Keratinocyte (primary cell): Measurements from ENCODE around the gene GNLY. TPM values are rescaled to one million over a fixed set of nuclear protein-coding genes. Genes with fewer than 3 reads are reported as not detected.

Source experiments
- DNase-seq: peaks from one replicate; pipeline ENCODE4 v3.0.0-alpha.2; 2011; ENCODE audit warnings: low read depth, missing footprints, low spot score
- FAIRE-seq: peaks from 2 replicates; lab custom pipeline; 2011; peaks lifted over from hg19 to GRCh38; lab: Jason Lieb, UNC
- H2AFZ ChIP-seq: 2 replicates; pipeline ENCODE4 v1.6.0; 2012; ENCODE audit warnings: low read length, control low read depth, inconsistent platforms; ENCODE audit not compliant: control insufficient read depth
- H3K27ac ChIP-seq: 2 replicates; pipeline ENCODE4 v1.5.1; 2011; ENCODE audit warnings: low read length; ENCODE audit not compliant: control insufficient read depth, insufficient read depth
- H3K27me3 ChIP-seq: 3 replicates; pipeline ENCODE4 v1.6.0; 2011; ENCODE audit warnings: low read length; ENCODE audit not compliant: control insufficient read depth, insufficient read depth; ENCODE audit errors: extremely low read depth
- H3K36me3 ChIP-seq, 2 experiments: 2 replicates in 1 of 2; 3 replicates in 1 of 2; pipeline ENCODE4 v1.5.1; 2011; ENCODE audit warnings: low read length in 2 of 2, mild to moderate bottlenecking in 1 of 2; ENCODE audit not compliant: control insufficient read depth in 2 of 2, insufficient read depth in 2 of 2; ENCODE audit errors: extremely low read depth in 1 of 2
- H3K4me1 ChIP-seq: 3 replicates; pipeline ENCODE4 v1.5.1; 2011; ENCODE audit warnings: low read length; ENCODE audit not compliant: control insufficient read depth, insufficient read depth; ENCODE audit errors: extremely low read depth
- H3K4me2 ChIP-seq: 3 replicates; pipeline ENCODE4 v1.6.0; 2011; ENCODE audit warnings: low read depth, low read length; ENCODE audit not compliant: control insufficient read depth, insufficient read depth; ENCODE audit errors: extremely low read depth
- H3K4me3 ChIP-seq, 3 experiments: fragments of 200-600 bp in 1 of 3; sonication (generic) in 1 of 3; 2 replicates in 2 of 3; 3 replicates in 1 of 3; pipeline ENCODE4 v1.5.1; 2011 to 2016; ENCODE audit warnings: low read length in 3 of 3, mild to moderate bottlenecking in 3 of 3, control low read depth in 2 of 3, inconsistent platforms in 1 of 3, low read depth in 1 of 3, mixed read lengths in 1 of 3, mixed run types in 1 of 3, moderate library complexity in 1 of 3; ENCODE audit not compliant: control insufficient read depth in 2 of 3, insufficient read depth in 2 of 3; ENCODE audit errors: extremely low read depth in 1 of 3
- H3K79me2 ChIP-seq: 2 replicates; pipeline ENCODE4 v1.6.0; 2012; ENCODE audit warnings: low read length; ENCODE audit not compliant: control insufficient read depth, insufficient read depth
- H3K9ac ChIP-seq: 3 replicates; pipeline ENCODE4 v1.6.0; 2011; ENCODE audit warnings: low read length; ENCODE audit not compliant: control insufficient read depth, insufficient read depth; ENCODE audit errors: extremely low read depth
- H3K9me1 ChIP-seq: 3 replicates; pipeline ENCODE4 v1.6.0; 2011; ENCODE audit warnings: low read length; ENCODE audit not compliant: control insufficient read depth, insufficient read depth; ENCODE audit errors: extremely low read depth
- H3K9me3 ChIP-seq: 2 replicates; pipeline ENCODE4 v1.5.1; 2012; ENCODE audit warnings: low read depth, low read length; ENCODE audit not compliant: control insufficient read depth
- H4K20me1 ChIP-seq: 3 replicates; pipeline ENCODE4 v1.6.0; 2011; ENCODE audit warnings: low read length; ENCODE audit not compliant: control insufficient read depth, insufficient read depth; ENCODE audit errors: extremely low read depth
- CTCF ChIP-seq, 3 experiments: IDR thresholded peaks in 1 of 3; conservative IDR thresholded peaks in 1 of 3; optimal IDR thresholded peaks in 1 of 3; 2 replicates in 2 of 3; 3 replicates in 1 of 3; pipeline versions ENCODE3 to v1.5.1; 2011; ENCODE audit warnings: low read length in 3 of 3, mild to moderate bottlenecking in 3 of 3, moderate library complexity in 2 of 3, control low read depth in 1 of 3, inconsistent platforms in 1 of 3; ENCODE audit not compliant: insufficient read depth in 2 of 3; ENCODE audit errors: extremely low read depth in 1 of 3
- EZH2 ChIP-seq: IDR thresholded peaks from one replicate; pipeline ENCODE4 v1.6.1; 2012; ENCODE audit warnings: inconsistent platforms, mild to moderate bottlenecking, low read length, moderate library complexity
- dilution Hi-C: fragments of 300-500 bp; cut with MboI; formaldehyde crosslinking; loops from one replicate; pipeline ENCODE4 v1.7.0; 2020; ENCODE audit warnings: low sequenced_read_pairs; ENCODE audit not compliant: extremely low pct_ligation_motif_present
- polyA plus RNA-seq, 5 experiments: library from polyadenylated mRNA; depleted of rRNA in 3 of 5; stranded (reverse) in 3 of 5; stranded (forward) in 1 of 5; unstranded in 1 of 5; fragments of >200 nt; gene quantifications; 1 replicate in 1 of 5; 2 replicates in 3 of 5; 3 replicates in 1 of 5; pipeline versions ENCODE4 v1.2.1 to v1.2.3, GENCODE V29; 2011 to 2012; ENCODE audit warnings: missing spikeins in 2 of 5, low read depth in 1 of 5, low replicate concordance in 1 of 5

The GNLY gene
- polyA plus RNA-seq, 1 donor (not counting 4 experiments of a cell fraction or from before 2014, with no cell fraction given): not detected

GRCh38 chr2:85675866-85676548 lies 18.2 kb upstream of the GNLY start:
- no peak overlapping the region for H2AFZ ChIP-seq
- DNase-seq (no peak), FAIRE-seq (no peak)
- no peaks in the 10 kb centered on the region for H3K9me1 ChIP-seq
- no peak overlapping the region for H3K9ac ChIP-seq
- dilution Hi-C loops: no loop called here
- no peaks in the 10 kb centered on the region for H3K79me2 ChIP-seq
- no peaks in the 10 kb centered on the region for H3K9me3 ChIP-seq
- H3K27ac ChIP-seq: no peak overlapping the region
- H4K20me1 ChIP-seq: no peaks in the 10 kb centered on the region
- no peak overlapping the region for H3K4me3 ChIP-seq
- H3K4me1 ChIP-seq: no peaks in the 10 kb centered on the region
- peaks cover 4% of the 10 kb centered on the region for H3K27me3 ChIP-seq
- no peak overlapping the region for H3K4me2 ChIP-seq
- H3K36me3 ChIP-seq: no peaks in the 10 kb centered on the region
- TF ChIP-seq CTCF (optimal IDR thresholded peaks at IDR 0.05 in 1 of 3, IDR thresholded peaks at IDR 0.05 in 1 of 3, conservative IDR thresholded peaks at IDR 0.05 in 1 of 3; ENCODE audit: extremely low read depth in 1 of 3, insufficient read depth in 2 of 3, low read length in 3 of 3): no peak
- no peak for TF ChIP-seq EZH2

GRCh38 chr2:85678377-85678776 lies 15.8 kb upstream of the GNLY start:
- H3K9me3 ChIP-seq: no peaks in the 10 kb centered on the region
- DNase-seq: no peak
- TF ChIP-seq CTCF (optimal IDR thresholded peaks at IDR 0.05 in 1 of 3, IDR thresholded peaks at IDR 0.05 in 1 of 3, conservative IDR thresholded peaks at IDR 0.05 in 1 of 3; ENCODE audit: extremely low read depth in 1 of 3, insufficient read depth in 2 of 3, low read length in 3 of 3) (no peak), EZH2 (no peak)
- FAIRE-seq: no peak
- H3K4me2 ChIP-seq: no peak overlapping the region
- H3K9ac ChIP-seq: no peak overlapping the region
- H4K20me1 ChIP-seq: no peaks in the 10 kb centered on the region
- H3K9me1 ChIP-seq: no peaks in the 10 kb centered on the region
- no peaks in the 10 kb centered on the region for H3K4me1 ChIP-seq
- no peaks in the 10 kb centered on the region for H3K36me3 ChIP-seq
- H2AFZ ChIP-seq: no peak overlapping the region
- H3K4me3 ChIP-seq: no peak overlapping the region
- H3K27me3 ChIP-seq: peaks cover 4% of the 10 kb centered on the region
- H3K27ac ChIP-seq: no peak overlapping the region
- dilution Hi-C loops: no loop called here
- H3K79me2 ChIP-seq: no peaks in the 10 kb centered on the region
